NCI-H524 (cell line): Measurements from ENCODE around the gene OR10T2.
"Not testable (repeated sequence)": the region's sequence is repeated elsewhere in the genome, so short reads cannot be mapped to it uniquely, and the experiment has no call there.

Experiments
- DNase-seq, 2 experiments: peaks; one replicate each; lab custom pipeline; 2025; lab: John Stamatoyannopoulos, UW

The OR10T2 gene

GRCh38 chr1:158356616-158357015 lies 42.6 kb downstream of the OR10T2 start:
- no peak for DNase-seq

- DNase-seq, result no peak
Observed at GRCh38 chr1:158355773-158356285, 43.4 kb downstream of the OR10T2 start.

- DNase-seq, result no peak
Observed at GRCh38 chr1:158354255-158354654, 45.0 kb downstream of the OR10T2 start.

- no peak for DNase-seq
Observed at GRCh38 chr1:158353303-158354075, 45.8 kb downstream of the OR10T2 start, which contains the start of gene CD1E. CD1E (plus strand) TSS chr1:158353894; CDS start chr1:158353989, 95 bp downstream.

GRCh38 chr1:158348946-158349345 lies 50.3 kb downstream of the OR10T2 start:
- DNase-seq, result not testable (repeated sequence)
